ENCODE results near the gene GPR31. TPM values are rescaled to one million over a fixed set of nuclear protein-coding genes. Genes with fewer than 3 reads are reported as not detected.
"Not testable (repeated sequence)": the region's sequence is repeated elsewhere in the genome, so short reads cannot be mapped to it uniquely, and the experiment has no call there.

Gene GPR31
- polyA plus RNA-seq, 1 of the 3 experiments (the other 2 are of a cell fraction) = not detected

GRCh38 chr6:167204059-167204348, 46.2 kb upstream of the GPR31 start:
- CTCF ChIA-PET; H3K9me3 ChIP-seq; H3K4me3 ChIP-seq (ENCODE audit: low read depth in 2 of 2, low read length in 1 of 2); H3K79me2 ChIP-seq (ENCODE audit: insufficient read depth); H2AFZ ChIP-seq (ENCODE audit: low read depth); H3K27me3 ChIP-seq (ENCODE audit: insufficient read depth); H3F3A ChIP-seq (replicated peaks; ENCODE audit: insufficient read depth); H3K27ac ChIP-seq (ENCODE audit: low read depth in 2 of 2, low read length in 1 of 2); H3K4me1 ChIP-seq (ENCODE audit: control insufficient read depth in 1 of 2, insufficient read depth in 2 of 2, low read depth in 1 of 2, low read length in 1 of 2); DNase-seq; H3K9ac ChIP-seq; H3K4me2 ChIP-seq; H3K9me2 ChIP-seq; H3K36me3 ChIP-seq (replicated peaks in 1 of 2; ENCODE audit: control insufficient read depth in 1 of 2, insufficient read depth in 2 of 2, low read length in 1 of 2); H4K20me1 ChIP-seq (ENCODE audit: insufficient read depth); POLR2A ChIA-PET: not testable (repeated sequence)
- WGBS (ENCODE audit: low lambda C conversion rate) = 14% methylated on average over 7 of the region's 10 CpGs
- TF ChIP-seq JUND (IDR thresholded peaks at IDR 0.05) (peak; percentile 30; the same call in 1 of the 2 replicates), EP300 (IDR thresholded peaks at IDR 0.05; ENCODE audit: borderline replicate concordance in 1 of 2, low read depth in 1 of 2, low read length in 1 of 2) (peak in 1 of 2 experiments; percentile 13; a peak in 1 of 4 replicates), NFIC (IDR thresholded peaks at IDR 0.05; ENCODE audit: borderline replicate concordance) (0 out of 2 replicates have a peak, but pooled peaks have one; percentile 26), FOSL2 (IDR thresholded peaks at IDR 0.05; ENCODE audit: borderline replicate concordance, low read depth) (0 out of 2 replicates have a peak, but pooled peaks have one; percentile 8)

GRCh38 chr6:167203261-167204058, 45.7 kb upstream of the GPR31 start:
- CTCF ChIA-PET; H3K9me2 ChIP-seq; H3K36me3 ChIP-seq (replicated peaks in 1 of 2; ENCODE audit: control insufficient read depth in 1 of 2, insufficient read depth in 2 of 2, low read length in 1 of 2); DNase-seq; H3K79me2 ChIP-seq (ENCODE audit: insufficient read depth); H3K4me1 ChIP-seq (ENCODE audit: control insufficient read depth in 1 of 2, insufficient read depth in 2 of 2, low read depth in 1 of 2, low read length in 1 of 2); POLR2A ChIA-PET; H3K27me3 ChIP-seq (ENCODE audit: insufficient read depth); H2AFZ ChIP-seq (ENCODE audit: low read depth); H3K9me3 ChIP-seq; H3F3A ChIP-seq (replicated peaks; ENCODE audit: insufficient read depth); H4K20me1 ChIP-seq (ENCODE audit: insufficient read depth); H3K4me3 ChIP-seq (ENCODE audit: low read depth in 2 of 2, low read length in 1 of 2): not testable (repeated sequence)
- Histone ChIP-seq H3K4me2 (peak overlapping the region; percentile 52; the same call in 1 of the 2 replicates), H3K9ac (peak overlapping the region; percentile 53), H3K27ac (ENCODE audit: low read depth in 2 of 2, low read length in 1 of 2) (peak overlapping the region; percentile 43 to 67; a peak in 3 of 4 replicates)
- TF ChIP-seq TCF12 (IDR thresholded peaks at IDR 0.05) = peak; percentile 73
- peak; percentile 38 for TF ChIP-seq PBX3 (IDR thresholded peaks at IDR 0.05)
- 55% methylated on average over 20 of the region's 29 CpGs for WGBS (ENCODE audit: low lambda C conversion rate)

- H3K27ac ChIP-seq (ENCODE audit: low read depth in 2 of 2, low read length in 1 of 2); H3K4me3 ChIP-seq (ENCODE audit: low read depth in 2 of 2, low read length in 1 of 2); H3F3A ChIP-seq (replicated peaks; ENCODE audit: insufficient read depth); H3K9me2 ChIP-seq; H4K20me1 ChIP-seq (ENCODE audit: insufficient read depth); H3K36me3 ChIP-seq (replicated peaks in 1 of 2; ENCODE audit: control insufficient read depth in 1 of 2, insufficient read depth in 2 of 2, low read length in 1 of 2); H3K4me1 ChIP-seq (ENCODE audit: control insufficient read depth in 1 of 2, insufficient read depth in 2 of 2, low read depth in 1 of 2, low read length in 1 of 2); H3K9ac ChIP-seq; H2AFZ ChIP-seq (ENCODE audit: low read depth); H3K9me3 ChIP-seq; H3K4me2 ChIP-seq; DNase-seq; CTCF ChIA-PET; POLR2A ChIA-PET; H3K79me2 ChIP-seq (ENCODE audit: insufficient read depth); H3K27me3 ChIP-seq (ENCODE audit: insufficient read depth): not testable (repeated sequence)
- 23% methylated on average over 3 of the region's 8 CpGs for WGBS (ENCODE audit: low lambda C conversion rate)
Measured at GRCh38 chr6:167202613-167203012, 44.8 kb upstream of the GPR31 start.

Measured in SK-N-SH (cell line).